ENCODE results near the gene KATNAL2.

KATNAL2 gene

GRCh38 chr18:47120428-47120827 lies 203.0 kb downstream of the KATNAL2 start:
- DNase-seq, result peak; percentile 15

DNA sequence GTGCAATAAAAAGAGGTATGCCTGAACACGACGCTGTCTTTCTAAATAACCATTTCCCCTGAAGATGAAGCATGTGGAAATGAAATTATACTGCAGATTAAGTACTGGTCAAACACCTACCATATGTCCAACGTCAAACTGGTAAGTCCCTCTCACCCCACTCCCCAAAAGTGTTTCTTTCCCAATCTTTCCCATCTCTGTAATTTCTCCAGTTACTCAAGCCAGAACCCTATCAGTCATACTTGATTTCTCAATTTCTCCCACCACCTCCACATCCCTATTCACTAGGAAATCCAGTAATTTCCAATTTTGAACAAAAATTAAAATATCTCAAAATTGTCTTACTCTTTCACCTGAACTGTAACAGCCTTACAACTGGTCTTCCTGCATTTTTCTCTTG lies 203.7 kb downstream of the KATNAL2 start:
- DNase-seq, result no peak

- DNase-seq, result no peak
Observed at GRCh38 chr18:47141289-47141688, 223.9 kb downstream of the KATNAL2 start.

- DNase-seq, result no peak
Observed at GRCh38 chr18:47143153-47143552, 225.8 kb downstream of the KATNAL2 start.

DNA sequence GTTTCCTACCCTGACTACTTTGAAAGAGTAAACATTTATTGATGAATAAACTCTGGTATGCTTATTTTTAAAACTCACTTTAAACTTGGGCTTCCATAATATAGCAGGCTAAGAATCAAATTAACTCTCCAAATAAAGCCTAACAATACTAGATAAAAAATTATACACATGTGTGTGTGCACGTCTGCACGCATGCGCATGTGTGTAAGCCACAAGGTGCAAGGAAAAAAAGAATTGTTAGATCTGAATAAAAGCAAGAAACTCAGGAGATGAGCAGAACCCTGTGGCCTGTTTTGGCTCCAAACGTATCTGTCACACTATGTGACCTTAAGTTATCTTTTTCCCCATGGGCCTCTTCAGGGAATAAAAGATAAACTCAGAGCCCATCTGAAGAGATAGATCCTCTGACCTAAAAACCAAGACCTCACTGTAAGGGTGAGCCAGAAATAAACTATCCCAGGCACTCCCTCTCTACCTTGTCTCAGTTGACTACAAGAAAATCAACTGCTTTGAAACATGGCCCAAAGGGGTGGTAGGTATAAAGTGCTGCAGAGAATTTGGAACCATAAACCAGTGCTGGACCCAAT lies 226.6 kb downstream of the KATNAL2 start:
- DNase-seq, result no peak

DNA sequence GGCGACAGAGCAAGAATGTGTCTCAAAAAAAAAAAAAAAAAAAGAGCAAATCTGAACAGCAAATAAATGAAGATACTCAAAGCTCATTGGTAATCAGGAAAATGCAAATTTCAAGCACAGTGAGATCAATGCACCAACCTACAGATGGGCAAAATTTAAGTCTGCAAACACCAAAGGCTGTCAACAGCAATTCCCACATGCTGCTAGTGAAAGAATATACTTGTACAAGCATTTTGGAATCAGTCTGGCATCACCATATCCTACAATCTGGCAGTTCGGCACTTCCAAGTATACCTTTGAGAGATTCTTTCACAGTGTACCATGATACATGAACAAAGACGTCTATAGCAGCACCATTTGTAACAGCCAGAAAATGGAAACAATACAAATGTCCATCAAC lies 228.8 kb downstream of the KATNAL2 start:
- DNase-seq, result no peak

- DNase-seq, result no peak
Observed at GRCh38 chr18:47149457-47150028, 232.1 kb downstream of the KATNAL2 start.

DNA sequence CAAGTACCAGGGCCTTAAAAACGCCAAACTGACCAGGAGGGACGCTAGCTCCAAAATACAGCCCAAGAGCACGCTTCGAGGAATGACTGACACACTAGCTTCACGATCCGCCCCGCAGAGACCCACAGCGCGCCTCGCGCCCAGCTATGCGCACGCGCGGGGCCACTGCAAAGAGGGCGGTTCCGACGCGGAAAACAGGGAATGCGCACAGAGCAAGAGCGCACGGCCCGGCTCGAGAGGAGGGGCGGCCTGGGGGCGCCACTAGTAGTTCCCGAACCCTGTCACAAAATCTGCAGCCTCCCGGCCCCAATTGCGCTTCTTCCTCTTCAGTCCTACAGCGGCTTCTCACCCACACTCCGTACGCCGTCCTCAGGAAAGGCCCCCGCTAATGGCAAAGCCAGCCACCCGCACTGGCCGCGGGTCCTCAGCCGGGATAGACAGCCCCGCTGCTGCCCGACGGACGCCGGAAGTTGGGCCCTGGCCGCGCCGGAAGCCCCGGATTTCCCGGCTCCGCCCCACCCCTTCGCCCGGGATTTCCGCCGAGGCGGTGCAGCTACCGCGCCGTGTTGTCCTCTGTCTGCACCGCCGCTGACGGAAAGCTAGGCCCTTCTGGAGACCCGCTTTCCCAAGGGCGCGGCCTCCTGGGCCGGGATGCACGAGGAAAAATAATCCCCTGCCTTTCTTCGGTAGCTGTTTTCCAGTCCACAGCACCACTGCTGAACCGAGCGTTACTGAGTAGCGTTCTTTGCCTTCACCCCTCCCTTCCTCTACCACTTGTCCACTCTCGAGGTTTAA lies 232.8 kb downstream of the KATNAL2 start, which contains the start of gene HDHD2:
Gene HDHD2, minus strand, starts transcription at position 472 of the 795 bp plus-strand sequence. CDS start 14,061 bp downstream, outside the sequence.
- DNase-seq, result peak; percentile 85

GRCh38 chr18:47150824-47151366 lies 233.5 kb downstream of the KATNAL2 start:
- DNase-seq, result no peak

DNA sequence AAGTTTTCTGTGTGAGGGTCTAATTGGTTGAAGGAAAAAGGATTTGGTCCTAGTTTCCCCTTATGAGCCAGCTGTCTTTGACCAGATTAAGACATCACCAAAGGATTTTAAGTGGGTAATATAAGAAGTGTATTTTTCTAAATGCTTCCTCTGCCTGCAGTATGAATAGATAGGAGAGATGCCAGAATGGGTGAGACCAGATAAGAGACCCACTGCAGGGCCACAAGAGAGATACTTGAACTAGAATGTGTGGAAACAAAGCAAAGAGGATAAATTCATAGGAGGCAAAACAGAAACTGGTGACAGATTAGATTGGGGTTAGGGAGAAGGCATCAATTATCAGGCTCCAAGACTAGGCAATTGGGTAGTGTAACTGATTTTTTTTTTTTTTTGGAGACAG lies 234.0 kb downstream of the KATNAL2 start:
- DNase-seq, result no peak

Data from stimulated activated CD4-positive, alpha-beta T cell treated with anti-CD3 and anti-CD28 coated beads, Interleukin-4, amount 100 ng/mL, for 24 hours (primary cell).